Hippocampal formation (tissue), 2 donors: ENCODE measurements around the gene GGNBP2.

Experiments used
- DNase-seq, 2 donors: peaks; one replicate each; lab custom pipeline; 2025; lab: John Stamatoyannopoulos, UW

Gene GGNBP2

DNA sequence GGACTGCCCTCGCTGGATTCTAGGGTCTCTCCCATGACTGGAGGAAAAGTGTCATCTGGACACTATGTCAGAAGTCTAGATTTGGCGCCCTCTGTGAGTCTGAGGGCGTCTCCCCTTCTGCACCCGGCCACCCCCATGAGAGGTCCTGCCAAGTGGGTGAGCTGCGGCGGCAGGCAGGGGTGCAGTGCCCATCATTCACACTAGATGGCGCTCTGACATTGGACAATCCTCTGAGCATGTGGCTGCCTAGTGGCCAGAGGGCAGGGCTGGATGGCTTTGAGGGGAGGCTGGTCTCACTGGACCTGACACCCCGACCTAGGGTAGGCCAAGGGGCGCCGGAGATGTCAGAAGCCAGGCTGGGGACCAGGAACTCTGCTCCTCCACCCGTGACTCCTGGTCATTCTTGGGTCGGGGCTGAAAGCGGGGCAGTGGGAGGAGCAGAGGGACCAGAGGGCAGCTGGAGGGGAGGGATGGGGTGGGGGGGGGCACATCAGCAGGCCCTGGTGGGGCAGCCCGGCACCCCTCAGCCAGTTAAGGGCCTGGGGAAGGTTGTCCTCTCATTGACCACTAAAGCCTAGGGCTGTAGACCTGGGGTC, 84.6 kb downstream of the GGNBP2 start:
- DNase-seq, result peak; percentile 6 to 62

DNA sequence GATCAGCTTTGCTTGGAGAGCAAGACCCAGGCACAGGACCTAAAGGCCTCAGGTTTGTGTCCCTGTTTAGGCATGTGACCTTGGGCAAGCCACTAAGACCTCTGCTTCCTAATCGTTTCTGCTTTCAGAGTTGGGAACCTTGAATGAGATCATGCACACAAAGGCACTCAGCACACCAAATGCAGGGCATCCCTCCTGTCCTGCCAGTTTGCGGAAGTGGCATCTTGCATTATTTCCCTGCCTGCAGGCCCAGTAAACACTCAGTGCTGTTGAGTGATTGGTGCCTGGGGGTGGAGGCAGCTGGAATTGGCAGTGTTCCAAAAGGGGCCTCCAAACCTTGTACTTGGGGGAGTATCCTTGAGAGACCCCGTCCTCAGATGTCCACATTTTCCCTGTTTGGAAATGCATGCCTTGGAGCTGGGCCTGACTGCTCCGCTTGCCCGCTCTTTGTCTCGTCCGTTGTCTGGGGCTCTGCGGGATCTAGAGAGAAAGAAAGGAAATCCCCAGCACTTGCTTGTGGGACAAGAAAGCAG, 85.3 kb downstream of the GGNBP2 start:
- no peak for DNase-seq

DNA sequence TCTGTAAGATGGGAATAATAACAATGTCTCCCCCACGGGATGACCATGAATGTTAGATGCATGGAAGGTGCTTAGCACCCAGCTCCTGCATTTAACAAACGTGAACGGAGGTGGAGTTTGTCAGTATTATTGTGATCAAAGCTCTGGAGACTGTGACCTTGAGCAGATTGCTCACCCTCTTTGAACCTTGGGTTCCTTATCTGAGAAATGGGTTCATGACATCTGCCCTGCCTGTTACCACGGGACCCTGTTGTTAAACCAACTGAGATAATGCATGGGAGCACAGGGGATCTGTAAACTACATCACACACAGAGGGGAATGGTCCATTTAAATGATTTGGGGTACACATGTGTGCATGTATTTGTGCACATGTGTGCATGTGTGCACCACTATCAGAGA, 86.3 kb downstream of the GGNBP2 start:
- no peak for DNase-seq

DNA sequence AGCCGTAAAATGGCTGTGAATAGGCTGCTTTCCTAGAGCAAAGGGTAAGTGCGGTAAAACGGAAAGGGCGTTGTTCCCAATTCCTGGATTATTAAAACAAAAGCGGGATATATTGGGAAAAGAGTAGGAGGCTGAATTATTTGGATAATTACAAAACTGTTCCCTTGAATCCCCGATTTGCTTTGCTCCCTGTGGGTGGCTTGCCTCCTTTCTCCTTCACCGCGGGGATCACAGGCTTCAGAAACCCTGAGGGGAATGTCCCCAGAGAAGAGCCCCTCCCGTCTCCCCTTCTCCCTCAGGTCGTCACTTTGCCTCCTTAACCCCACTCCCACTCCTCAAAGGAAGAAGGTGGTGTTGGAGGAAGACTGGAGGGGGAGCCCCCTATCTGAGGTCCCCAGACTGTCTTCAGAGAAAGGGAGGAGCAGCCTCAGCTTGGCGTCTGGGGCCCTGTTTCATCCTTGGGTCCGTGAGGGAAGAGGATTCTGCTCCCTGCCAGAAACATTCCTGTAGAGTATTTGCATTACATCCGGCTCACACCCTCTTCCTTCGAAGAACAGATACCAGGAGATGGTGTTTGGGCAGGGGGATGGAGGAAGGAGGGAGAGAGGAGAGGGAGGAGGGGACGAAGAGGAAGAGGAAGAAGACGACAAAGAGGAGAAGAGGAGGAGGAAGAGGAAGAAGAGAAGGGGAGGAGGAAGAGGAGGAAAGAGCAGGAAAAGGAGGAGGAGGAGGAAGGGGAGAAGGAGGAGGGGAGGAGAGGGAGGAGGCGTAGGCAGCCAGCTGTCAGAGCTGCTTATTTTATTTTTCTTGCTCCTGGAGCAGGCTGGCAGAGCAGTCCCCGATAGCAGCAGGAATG, 88.4 kb downstream of the GGNBP2 start:
- DNase-seq, result no peak
